GM18502 (cell line): Measurements from ENCODE around the gene ZDHHC11B.
"Not testable (repeated sequence)": the region's sequence is repeated elsewhere in the genome, so short reads cannot be mapped to it uniquely, and the experiment has no call there.

Source experiments
- ATAC-seq: cut with Tn5 transposase; IDR thresholded peaks from one replicate; pipeline ENCODE4 v1.9.1; 2021; ENCODE audit warnings: mild to moderate bottlenecking; ENCODE audit not compliant: unreplicated experiment, poor library complexity

ZDHHC11B gene

GRCh38 chr5:771087-771781 is 13.3 kb downstream of the ZDHHC11B start:
- ATAC-seq: not testable (repeated sequence)

GRCh38 chr5:770585-770984 is 13.9 kb downstream of the ZDHHC11B start:
- not testable (repeated sequence) for ATAC-seq

GRCh38 chr5:769485-770145 is 14.9 kb downstream of the ZDHHC11B start:
- not testable (repeated sequence) for ATAC-seq

GRCh38 chr5:766666-767431 is 17.7 kb downstream of the ZDHHC11B start:
- ATAC-seq: no peak

DNA sequence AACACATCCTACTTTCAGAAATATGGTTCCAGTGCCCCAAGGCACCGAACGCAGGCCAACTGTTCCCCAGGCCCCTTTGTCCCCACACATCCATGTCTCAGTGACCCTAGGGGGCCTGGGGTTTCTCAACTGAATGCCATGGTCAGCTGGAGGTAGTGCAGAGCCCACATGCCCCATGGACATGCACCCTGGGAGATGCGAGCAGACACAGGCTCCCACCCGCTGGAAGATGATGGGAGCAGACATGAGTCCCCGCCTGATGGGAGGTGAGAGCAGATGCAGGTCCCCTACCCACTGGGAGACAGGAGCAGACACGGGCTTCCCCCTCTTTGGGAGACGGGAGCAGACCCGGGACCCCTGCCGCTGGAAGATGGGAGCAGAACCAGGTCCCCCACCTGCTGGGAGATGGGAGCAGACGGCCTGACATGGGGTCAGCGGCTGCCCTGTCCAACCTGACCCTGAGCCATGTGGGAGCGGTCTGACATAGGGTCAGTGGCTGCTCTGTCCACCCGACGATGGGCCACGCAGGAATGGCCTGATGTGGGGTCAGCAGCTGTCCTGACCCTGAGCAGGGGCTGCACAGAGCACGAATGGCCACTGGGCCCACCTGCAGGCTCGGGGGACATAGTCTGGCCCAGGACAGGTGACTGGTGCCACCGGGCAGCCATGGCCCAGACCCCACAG is 18.4 kb downstream of the ZDHHC11B start:
- ATAC-seq: no peak

- no peak for ATAC-seq
These were observed 20.3 kb downstream of the ZDHHC11B start for GRCh38 chr5:763998-764781.

- ATAC-seq: no peak
These were observed 21.1 kb downstream of the ZDHHC11B start for GRCh38 chr5:763397-763796.

- not testable (repeated sequence) for ATAC-seq
These were observed 21.5 kb downstream of the ZDHHC11B start for GRCh38 chr5:762996-763395.

- no peak for ATAC-seq
These were observed 22.4 kb downstream of the ZDHHC11B start for GRCh38 chr5:761854-762710.

- ATAC-seq: no peak
These were observed 23.3 kb downstream of the ZDHHC11B start for GRCh38 chr5:761059-761771.

DNA sequence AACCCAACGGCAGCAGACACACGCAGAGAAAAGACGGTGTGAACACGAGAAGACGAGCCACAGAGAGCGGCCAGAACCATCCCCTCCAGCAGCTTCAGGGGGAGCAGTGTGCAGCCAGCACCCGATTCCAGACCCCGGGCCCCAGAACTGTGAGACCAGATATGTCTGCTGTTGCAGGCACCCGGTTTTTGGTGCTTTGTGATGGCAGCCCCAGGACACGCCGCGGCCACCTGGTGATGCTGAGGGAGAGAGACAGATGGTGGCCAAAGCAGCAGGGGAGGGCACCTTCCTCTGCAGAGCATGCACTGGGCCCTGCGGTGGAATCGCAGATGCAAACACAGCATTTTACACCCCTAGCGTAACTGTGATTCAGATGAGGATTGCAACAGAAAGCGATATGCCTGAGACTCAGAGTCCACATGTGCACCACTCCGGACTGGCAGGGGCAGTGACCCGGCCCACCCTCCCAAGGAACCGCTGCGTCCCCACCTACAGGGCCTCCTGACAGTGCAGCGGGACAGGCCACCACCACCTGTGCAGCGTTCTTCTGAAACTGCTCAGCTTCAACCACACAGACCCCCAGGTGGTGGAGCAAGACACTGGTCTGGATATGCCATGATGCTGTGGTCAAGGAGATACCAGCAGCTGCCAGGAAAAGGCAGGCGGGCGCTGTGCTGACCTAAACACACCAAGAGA is 24.0 kb downstream of the ZDHHC11B start:
- ATAC-seq: no peak

DNA sequence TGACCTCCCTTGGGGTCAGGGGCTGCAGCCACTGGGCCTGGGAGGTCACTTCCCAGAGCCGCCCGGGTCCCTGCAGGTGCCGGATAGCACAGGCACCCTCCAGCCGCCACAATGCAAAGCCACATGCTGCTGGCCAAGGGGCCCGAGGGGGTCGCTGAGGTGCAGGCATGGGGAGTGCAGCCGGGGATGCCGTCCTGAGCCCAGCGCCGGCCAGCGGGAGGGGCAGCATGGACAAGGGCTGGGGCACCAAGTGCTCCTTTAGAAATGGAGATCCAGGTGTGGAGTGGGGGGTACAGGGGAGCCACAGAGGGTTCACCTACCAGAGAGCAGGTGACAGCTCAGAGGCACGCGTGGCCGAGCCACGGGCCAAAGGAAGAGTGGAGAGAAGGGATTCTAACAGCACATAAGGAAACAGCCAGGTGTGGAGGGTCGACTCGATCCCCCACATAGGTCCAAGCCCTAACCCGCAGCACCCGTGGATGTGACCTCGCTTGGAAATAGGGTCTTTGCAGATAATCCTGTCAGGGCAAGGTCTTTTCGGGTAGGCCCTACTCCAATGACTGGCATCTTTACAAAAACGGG is 24.7 kb downstream of the ZDHHC11B start:
- no peak for ATAC-seq

DNA sequence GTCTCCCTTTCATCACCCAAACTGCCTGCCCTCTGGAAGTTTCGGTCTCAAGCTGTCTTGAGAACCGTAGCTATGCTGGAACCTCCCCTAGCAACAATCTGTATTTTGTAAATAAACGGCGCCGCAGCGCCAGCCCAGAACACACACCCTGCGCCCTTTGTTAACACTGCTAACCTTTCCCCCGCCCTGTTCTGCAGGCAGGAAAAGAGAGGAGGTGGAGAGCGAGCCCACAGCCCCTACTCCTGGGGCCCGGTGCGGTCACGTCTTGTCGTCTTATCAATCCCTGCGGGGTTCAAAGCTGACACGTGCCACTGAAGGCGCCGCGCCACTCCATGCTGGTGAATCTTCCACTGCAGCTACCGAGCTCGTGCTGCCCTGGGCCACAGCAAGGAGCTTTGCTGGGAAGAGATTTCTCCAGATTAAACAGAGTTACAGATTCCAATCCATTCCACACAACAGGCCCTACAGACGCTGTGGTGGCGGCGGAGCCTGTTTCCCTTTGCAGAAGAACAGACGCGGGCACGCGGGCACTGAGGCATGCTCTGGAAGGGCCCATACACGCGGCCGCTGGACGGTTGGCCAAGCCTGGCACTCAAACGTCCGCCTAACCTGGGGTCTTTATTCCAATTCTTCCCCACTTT is 25.3 kb downstream of the ZDHHC11B start:
- no peak for ATAC-seq

- ATAC-seq: no peak
These were observed 25.9 kb downstream of the ZDHHC11B start for GRCh38 chr5:758698-759053.

DNA sequence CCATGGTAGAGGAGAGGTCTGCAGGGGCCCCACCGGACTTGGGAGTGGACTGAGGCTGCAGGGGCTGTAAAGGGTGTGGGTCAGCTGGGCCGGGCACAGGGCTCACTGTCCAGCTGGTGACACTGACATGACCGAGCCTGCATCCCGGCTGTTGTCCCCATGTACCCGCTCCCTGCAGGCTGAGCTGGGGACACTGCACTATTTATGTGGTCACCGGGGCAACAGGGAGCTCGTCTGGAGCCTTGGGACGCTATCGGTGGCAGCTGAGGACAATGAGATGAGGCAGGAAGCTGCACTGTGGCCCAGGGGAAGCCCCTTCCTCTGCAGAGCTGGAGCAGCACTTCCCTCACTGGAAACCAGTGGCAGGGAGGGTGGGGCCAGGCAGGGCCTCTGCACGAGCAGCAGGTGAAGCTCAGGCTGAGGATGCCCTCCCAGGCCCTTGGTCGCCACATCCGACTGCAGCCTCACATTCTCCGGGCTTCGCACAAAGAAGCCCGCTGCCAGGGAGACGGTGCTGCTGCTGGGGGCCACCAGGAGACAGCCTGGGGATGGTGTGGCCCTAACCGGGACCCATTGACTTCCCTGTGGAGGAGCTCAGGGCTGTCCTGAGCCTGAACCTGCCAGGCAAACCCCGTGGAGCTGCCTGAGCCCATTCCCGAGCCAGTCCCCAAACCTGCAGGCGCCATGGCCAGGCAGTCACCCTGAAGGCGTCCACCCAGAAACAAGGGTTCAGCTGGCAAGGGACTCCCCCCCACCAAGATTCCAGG is 26.4 kb downstream of the ZDHHC11B start:
- ATAC-seq: no peak

- ATAC-seq: no peak
These were observed 27.1 kb downstream of the ZDHHC11B start for GRCh38 chr5:757346-757930.
